Esophagus muscularis mucosa (tissue), 4 donors: Measurements from ENCODE around the gene SEMA5B.

Experiments
- CTCF ChIP-seq, 3 experiments: fragments of 200-600 bp in 2 of 3; fragments of 450-650 bp in 1 of 3; sonication (generic) in 2 of 3; IDR thresholded peaks; one replicate each; pipeline ENCODE4 v1.5.1; 2017 to 2019; ENCODE audit warnings: antibody characterized with exemption in 3 of 3, mild to moderate bottlenecking in 2 of 3, moderate library complexity in 1 of 3
- EP300 ChIP-seq: sonication (generic); formaldehyde crosslinking; IDR thresholded peaks from one replicate; pipeline ENCODE4 v1.6.1; 2017; ENCODE audit warnings: antibody characterized with exemption
- POLR2A ChIP-seq: fragments of 450-650 bp; IDR thresholded peaks from one replicate; pipeline ENCODE4 v1.6.1; 2017; ENCODE audit warnings: antibody characterized with exemption, moderate library complexity, mild to moderate bottlenecking, low read depth

DNA sequence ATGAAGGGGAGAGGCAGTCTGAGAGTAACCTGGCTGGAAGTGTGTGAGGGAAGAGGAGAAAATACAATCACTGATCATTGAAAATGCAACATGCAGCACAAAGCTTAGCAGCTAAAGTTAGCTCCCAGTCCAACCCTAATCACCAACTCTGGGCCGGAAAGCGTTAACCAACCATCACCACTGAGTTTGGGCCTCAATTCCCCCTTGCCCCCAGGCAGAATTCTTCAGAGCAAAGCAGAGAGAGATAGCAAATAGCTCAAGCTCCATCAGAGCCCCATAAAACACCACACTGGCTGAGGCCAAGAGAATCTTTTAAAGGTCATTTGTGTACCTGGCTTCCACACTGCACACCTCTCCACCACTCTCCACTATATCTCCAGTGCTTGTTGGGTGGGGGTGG is 23.1 kb upstream of the SEMA5B start:
- TF ChIP-seq POLR2A: no peak
- no peak for TF ChIP-seq CTCF (IDR thresholded peaks at IDR 0.05)
- TF ChIP-seq EP300: no peak
